Measurements from ENCODE around the gene PRR19.
"Not testable (repeated sequence)": the region's sequence is repeated elsewhere in the genome, so short reads cannot be mapped to it uniquely, and the experiment has no call there.

PRR19 gene, protein sequence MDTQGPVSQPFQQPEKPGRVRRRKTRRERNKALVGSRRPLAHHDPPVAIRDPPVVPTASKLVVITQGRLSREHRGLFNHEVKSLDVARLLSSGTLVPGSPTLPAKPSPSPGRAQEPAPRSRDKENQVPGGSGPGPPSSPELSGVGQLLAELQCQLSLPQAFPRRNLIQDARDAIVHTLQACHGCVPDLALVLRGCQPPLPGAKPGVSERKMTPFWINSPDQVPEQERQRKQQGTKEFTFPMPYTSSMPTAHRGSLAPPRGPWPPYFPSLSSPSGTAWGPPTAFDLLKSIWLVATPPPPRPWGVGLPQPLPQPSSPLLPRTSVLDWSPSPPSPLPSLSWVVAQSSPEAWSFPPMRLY

DNA sequence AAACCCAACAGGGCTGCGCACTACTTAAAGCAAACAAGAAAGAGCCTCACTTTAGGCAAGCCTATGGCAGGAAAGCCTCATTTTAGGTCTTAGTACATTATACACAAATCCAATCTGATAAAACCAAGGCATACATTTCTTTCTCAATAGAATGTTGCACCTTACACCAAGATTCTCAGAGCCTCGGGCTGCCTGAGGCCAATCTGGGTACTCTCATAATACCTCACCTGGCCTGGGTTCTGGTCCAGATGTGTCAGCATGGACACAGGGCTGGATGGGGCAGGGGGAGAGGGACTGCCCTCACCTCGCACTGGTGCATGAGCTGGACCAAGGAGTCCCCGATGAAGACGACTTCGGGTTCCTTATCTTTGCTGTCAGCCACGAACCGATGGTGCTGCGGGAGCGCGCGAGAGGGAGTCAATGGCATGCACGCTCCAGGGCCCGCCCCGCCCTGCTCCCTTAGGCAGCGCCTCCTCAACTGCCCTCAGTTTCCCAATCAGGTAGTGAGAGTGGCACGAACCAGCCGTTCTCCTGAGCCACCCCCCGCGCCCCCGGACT is at the start of gene PRR19:
TSS of gene PRR19 (plus strand) at position 487 of the 558 bp plus-strand sequence. CDS start 7,453 bp downstream, outside the sequence.
- DNase-seq, result no peak

DNA sequence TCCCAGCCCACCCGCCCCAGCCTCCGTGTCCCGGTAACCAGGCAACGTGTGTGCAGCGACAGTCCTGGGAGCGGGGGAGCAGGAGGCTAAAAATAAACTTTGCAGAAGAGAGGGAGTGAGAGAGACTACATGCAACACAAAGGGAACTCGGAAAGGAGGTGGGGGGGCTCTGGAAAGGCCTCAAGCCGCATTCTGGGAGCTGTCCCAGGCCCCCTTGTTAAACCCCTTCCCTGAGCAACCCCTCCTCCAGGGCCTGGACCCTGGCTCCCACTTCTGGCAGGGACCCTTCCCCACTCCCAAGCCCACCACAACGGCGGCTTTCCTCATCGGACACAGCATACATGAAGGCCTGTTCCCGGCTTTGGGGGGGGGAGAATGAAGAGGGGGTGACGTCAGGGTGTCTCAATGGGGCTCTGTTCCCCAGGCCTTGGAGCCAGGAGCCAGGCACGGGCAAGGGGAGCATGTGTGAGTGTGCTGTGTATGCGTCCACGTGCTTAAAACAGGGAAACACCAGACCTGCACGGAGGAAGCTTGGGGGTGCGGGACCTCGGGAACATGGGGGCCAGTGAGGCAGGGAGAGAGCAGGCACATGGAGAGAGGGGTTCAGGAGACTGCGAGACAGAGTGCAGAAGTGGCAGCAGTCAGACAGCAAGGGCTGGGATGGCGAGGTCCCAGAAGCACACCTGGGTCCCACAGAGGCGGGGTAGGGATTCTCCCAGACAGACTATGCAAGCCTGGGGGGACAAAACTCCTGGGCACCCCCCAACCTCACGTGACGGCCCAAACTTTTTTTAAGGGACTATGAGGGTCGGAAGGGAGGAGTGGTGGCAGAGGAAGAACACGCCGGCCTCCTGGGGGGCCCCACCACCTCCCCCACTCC is 49.3 kb upstream of the PRR19 start:
- no peak for DNase-seq

DNA sequence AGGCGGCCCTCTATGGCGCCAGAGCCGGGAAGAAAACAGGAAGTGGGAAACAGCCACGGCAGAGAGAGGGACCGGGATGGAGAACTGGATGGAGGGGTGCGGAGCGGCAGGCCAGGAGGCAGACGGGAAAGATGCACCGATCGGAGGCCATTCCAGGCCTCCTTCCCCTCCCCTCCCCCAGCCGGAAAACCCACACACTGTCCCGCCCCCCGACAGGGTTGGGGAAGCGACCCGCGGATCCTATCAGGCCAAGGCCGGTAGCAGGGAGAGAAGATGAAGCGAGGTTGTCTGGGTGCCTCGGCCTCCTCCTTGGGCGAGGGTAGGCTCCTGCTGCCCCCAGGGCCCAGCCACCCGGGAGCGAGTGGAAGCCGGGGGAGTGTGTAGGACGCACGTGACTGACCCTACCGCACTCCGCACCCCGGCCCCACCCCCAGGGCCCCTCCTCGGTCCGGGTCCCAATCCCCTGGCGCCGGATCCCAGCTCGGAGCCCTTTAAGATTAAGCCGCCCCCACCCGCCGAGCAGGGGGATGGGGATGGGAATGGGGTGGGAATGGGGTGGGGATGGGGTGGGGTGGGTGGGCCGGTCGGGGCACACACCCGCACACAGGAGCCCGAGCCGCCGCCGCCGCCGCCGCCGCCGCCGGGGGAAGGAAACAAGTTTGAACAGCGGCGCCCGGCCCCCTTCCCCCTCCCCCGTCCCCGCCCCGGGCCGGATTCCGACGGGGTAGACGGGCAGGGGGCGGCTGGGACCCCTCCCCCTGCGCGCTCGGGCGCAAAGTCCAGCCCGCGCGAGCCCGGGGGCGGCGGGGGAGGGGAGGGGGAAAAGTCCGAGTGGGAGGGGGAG is 48.5 kb upstream of the PRR19 start:
- no peak for DNase-seq

DNA sequence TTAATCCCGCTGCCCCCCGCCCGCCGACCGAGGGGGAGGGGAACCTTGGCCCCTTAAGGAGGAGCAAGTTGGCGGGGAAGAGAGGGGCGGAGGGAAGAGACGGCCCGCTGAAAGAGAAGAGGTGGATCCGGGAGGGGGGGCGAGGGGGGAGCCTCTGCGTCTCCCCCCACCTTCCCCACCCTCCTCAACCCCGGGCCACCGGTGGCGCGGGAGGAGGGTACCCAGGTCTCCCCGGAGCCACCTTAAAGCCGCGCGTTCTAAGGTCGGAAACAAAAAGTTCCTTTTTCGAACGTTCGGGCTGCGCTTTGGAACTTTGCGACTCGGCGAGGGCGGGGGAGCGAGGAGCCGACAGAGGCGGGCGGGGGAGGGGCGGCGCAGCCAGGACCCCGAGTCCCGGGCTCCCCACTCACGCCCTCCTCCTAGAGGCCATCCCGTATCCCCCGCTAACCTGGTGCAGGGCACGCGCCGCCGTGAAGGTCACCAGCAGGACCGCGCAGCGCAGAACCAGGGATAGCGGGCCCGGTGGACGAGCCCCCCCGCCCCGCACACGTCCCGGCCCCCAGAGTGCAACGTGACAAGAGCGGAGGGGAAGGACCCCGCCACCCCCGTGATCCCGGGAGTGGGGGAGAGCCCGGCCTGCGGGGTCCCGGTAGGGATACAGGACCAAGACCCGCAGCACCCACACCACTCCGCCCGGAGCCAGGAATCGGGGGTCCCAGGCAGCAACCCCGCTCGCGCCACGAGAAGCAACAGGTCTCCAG is 47.7 kb upstream of the PRR19 start:
- DNase-seq, result peak; percentile 37

DNA sequence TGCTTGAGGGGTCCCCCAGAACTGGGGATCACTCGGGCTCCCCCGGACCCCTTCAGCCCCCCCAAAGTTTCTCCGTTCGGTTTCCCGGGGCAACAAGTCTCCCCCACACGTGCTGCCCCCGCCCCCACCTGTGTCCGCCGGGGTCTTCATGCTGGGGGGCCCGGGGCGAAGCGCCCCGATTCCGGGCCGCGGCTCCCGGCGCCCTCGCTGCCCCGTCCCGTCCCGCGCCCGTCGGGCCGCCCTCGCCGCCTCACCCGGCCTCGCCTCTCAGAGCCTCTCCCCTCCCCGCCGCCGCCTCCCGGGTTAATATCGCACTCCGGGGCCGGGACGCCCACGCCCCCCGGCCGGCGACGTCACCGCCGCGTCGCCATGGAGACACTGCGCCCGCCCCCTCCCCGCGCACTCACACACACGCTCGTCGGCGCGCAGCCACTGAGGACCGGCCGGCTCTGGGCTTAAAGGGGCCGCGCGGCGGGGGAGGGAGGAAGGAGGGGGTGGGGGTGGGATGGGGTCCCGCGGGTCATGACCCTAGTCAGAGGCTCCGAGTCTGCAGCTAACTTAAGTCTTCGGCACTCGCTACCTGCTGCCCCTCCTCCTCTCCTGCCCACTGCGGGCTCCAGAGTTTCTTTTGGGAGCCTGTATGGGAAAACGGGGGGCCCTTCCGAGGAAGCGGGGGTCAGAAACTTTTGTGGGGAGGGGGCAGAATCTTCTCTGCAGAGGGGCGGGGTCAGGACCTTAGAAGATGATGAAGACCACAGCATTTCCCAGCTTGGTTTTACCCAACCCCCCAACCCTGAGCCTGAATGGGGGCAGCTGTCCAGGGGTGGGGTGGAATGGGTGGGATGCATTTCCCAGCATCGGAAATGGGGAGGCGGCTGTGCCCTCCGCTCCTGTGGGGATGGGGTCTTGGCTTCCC is 46.8 kb upstream of the PRR19 start, which contains the start of gene ERF:
TSS of gene ERF (minus strand) at position 279 of the 916 bp plus-strand sequence. CDS start at position 150, 129 bp downstream.
- peak; percentile 63 for DNase-seq

DNA sequence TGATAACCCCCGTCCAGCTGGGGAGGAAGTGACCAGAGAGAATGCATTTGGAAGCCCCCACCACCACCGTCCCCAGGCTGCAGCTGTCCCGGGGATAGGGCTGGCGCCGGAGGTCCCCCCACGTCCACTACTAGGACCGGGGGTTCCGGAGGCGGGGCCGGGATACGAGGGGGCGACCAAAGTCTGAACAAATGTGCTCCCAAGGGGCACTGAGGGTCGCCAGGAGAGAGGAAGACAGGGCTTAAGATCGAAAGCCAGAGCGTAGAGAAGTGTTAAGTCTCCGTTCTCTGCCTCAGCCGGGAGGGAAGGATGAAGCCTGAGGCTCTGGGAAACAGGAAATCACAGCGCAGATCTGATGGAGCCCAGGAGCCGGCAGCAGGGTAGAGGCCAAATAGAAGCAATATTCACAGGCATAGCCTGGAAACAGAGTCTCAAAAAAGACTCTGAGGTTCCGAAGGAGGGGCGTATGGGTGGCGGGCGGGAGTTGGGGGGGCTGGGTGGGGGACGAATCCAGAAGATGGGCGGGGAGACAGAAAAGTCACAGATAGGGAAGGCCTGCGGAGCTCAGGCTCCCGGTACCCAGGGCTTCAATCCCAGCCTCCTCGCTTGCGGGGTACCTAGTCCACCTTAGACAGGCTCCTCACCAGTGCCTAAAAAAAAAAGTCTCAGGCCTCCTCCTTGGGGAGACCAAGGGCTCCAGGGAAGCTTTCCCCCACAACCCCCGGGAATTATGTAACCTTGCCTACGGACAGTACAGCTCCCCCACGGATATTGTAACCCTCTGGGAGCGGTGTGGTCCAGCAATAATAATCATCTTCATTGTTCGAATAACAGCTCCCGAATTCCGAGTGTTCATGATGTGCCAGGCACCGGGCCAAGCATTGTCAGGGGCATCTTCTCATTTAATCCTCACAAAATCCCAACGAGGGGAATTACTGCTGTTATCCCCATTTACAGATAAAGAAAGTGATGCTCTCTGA is 45.9 kb upstream of the PRR19 start:
- DNase-seq, result no peak

DNA sequence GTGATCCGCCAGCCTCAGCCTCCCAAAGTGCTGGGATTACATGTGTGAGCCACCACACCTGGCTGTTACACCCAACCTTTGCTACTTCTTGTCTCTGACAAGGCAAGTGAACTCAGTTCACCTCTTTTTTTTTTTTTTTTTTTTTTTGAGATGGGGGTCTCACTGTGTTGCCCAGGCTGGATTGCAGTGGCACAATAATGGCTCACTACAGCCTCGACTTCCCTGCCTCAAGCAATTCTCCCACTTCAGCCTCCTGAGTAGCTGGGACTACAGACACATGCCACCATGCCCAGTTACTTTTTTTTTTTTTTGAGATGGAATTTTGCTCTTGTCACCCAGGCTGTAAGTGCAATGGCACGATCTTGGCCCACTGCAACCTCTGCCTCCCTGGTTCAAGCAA is 44.1 kb upstream of the PRR19 start:
- DNase-seq, result not testable (repeated sequence)

DNA sequence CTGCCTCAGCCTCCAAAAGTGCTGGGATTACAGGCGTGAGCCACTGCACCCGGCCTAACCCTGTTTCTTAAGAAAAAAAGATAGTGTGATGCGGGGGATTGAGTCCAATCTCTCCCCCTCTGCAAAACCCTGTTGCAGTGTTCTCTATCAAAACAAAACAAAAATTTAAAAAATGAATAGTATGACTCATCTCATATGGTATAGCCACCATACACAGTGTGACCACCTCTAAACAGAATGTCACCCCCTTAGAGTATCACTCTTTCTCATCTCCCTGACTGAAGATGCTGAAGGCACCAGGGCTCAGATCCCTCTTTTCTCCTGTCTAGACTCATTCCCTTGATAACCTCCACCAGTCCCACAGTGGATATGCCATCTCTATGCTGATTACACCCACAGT is 40.2 kb upstream of the PRR19 start:
- no peak for DNase-seq

DNA sequence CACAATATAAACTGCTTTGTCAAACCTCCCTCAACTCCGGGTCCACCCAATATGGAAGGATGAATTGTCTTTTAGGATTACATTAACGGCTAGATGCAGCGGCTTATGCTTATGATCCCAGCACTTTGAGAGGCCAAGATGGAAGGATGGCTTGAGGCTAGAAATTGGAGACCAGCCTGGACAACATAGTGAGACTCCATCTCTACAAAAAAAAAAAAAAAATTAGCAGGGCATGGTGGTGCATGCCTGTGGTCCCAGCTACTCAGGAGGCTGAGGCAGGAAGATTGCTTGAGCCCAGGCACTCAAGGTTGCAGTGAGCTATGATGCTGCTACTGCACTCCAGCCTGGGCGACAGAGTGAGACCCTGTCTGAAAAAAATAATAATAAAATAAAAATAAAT is 35.8 kb upstream of the PRR19 start:
- DNase-seq, result not testable (repeated sequence)

DNA sequence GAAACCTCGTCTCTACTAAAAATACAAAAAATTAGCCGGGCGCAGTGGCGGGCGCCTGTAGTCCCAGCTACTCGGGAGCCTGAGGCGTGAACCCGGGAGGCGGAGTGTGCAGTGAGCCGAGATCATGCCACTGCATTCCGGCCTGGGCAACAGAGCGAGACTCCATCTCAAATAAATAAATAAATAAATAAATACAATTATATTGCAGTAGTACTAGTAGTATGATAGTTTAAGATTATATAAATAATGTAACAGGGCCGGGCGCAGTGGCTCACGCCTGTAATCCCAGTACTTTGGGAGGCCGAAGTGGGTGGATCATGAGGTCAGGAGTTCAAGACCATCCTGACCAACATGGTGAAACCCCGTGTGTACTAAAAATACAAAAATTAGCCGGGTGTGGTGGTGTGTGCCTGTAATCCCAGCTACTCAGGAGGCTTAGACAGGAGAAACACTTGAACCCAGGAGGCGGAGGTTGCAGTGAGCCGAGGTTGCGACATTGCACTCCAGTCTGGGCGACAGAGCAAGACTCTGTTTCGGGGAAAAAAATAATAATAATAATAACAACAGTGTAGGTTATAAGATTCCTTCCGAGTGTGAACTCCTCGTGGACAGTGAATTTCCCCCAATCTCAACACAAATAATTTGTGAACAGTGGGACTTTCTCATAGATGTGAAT is 34.9 kb upstream of the PRR19 start:
- DNase-seq, result not testable (repeated sequence)

DNA sequence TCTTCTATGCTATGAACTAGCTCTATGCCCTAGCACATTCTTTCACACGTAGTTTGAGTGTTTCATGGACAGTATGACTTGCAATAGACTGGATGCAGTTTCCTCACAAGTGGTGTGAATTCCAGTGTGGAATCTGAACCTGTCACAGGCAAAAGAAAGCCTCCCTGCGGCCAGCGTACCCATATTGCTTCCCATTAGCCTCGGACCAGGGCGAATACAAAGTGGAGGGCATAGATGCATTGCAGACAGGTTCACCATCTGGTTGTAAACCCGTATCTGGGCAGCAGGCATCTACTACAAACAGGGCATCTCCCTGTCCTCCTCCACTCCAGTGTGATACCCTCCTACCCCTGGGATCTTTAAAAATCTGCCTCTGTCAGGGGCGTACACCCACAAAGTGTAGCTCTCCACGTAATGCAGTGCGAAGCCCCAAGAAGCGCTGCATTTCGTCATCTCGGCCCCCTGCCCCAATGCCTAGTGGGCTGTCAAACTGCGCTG is 34.2 kb upstream of the PRR19 start:
- DNase-seq, result no peak

DNA sequence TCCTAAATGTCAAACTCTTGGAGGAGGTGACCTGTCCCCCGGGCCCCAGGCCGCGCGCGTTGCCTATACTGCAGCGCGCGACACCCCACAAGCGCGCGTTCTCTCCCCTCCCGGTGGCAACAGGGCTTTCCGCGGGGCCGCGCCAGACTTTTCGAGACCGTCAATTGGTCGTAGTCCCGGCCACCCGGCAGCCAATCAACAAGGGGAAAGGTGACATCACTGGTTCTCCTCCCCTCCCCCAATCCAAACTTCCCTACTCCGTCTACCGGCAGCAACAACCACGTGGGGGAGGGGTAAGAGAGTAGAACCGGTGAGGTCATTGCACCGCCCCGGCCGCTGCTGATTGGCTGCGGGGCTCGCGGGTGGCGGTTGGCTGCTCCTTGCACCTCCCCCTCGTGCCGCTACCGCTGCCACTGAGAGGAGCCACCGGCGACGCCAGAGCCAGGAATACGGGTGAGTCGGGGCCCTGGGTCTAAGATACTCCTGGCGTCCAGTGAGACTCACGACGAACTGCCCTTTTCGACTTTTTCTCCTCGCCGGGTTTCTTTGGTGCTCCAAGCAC is 33.7 kb upstream of the PRR19 start:
- DNase-seq, result peak; percentile 96

DNA sequence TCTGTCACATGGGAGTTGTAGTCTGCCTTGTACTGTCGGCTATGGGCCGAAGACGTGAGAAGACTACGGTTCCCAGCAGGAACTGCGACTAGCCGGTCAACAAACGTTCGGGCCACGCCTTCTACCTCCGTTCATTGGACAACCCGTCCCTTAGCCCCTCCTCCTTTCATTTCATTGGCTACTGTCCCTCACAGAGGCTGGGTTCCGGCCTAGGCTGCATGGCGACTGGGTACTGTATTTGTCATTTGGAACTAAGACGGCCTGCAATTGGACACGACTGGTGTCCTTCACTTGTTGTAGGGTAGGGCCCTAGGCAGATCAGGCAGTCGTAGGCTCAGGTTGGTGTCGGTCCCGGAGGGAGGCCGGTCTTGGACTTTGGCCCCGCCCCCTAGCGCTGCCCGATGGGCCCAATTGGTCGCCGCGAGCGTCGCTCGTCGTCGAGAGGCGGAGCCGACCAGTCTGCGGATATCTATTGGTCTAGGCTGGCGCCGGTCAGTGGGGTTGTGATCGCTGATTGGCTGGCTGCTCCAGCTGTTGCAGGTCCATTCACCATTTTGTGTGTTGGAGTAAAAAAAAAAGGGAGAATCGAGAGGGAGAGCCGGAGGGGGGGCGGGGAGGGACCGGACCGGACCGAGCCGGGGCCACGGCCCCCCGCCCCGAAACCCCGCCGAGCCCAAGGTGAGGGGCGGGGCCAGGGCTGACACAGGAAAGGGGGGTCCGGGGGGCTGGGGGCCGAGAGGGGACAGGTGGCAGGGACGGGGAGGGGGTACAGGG is 33.0 kb upstream of the PRR19 start, which contains the start of gene CIC:
TSS of gene CIC (plus strand) at position 549 of the 774 bp plus-strand sequence. CDS start 2,532 bp downstream, outside the sequence.
- peak; percentile 100 for DNase-seq

DNA sequence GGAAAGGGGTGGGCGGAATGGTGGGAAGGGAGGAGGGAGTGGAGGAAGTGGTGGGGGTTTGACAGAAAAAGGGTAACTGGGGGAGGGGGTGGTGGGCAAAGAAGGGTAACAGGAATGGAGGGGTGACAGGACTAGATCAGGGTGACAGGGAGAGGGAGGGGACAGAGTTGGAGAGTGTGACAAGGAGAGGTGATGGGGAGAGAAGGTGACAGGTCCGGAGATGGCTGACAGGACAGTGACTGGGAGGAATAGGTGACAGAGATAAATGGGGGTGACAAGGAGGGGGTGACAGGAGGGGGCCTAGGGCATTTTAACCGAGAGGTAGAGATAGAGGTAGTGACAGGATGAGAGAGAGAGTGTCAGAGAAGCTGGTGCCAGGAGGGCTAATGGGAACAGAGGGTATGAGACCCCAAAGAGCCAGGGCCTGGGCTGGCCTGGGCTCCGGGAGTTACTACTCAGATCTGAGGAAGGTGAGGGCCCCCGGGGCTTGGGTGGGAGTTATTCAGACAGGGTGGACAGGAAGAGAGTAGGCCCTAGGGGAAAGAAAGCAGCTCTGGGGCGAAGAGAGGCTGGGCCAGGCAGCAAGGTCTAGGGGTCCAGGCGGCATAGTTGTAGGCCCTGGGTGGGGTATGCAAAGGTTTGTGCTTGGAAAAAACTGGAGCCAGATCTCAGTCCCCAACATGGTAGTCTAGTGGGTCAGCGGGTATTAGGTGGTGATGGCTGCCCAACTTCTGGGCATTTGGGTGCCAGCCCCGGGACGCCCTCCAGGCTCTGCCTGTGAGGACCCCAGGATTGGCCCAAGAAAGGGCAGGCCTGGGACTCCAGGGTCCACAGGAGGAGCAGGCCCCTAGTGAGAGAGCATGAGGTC is 32.2 kb upstream of the PRR19 start:
- no peak for DNase-seq

DNA sequence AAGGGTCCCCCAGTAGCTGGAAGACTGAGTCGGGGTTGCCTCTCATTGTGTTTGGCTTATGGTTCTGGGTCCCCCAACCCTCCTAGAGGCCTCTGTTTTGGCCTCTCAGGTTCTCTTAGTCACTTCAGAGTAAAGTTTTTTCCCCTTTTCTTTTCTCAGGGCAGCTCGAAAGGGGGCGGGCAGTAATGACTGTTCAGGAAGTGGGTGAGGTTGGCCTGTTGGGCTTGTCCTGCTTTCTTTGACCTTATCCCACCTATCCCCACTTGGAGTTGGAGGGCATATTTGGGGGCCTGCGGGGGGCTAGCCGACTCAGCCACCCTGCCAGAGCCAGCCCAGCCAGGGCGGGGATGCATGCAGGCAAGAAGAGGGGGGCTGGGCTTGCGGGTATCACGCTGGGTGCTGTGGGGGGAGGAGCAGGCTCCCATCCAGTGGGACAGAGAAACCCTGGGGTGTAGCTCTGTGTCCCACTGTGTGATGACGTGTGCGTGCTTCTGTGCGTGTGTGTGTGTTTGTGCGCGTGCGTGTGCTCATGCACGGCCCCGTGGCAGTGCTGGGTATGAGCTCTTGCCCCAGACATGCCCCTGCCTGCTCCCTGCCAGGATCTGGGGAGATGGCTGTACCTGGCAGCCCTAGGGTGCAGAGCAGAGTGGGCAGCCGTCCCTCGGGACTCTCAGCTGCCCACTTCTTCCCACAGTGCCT is 31.4 kb upstream of the PRR19 start:
- DNase-seq, result peak; percentile 29

DNA sequence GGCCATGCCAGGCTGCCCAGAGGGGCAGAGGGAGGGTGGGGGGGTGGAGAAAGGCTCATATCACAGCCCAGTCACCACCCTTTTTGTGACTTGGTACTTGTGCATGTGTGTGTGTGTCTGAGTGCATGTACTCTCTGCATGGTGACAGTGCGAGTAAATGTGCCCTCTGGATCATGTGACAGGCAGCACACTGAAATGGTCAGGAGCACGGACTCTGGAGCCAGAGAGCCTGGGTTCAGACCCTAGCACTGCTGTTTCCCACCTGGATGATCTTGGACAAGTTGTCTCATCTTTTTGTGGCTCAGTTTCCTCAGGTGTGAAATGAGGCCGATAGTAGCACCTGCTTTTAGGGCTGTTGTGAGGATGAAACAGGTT is 30.9 kb upstream of the PRR19 start:
- no peak for DNase-seq

Data from GF-D8 (cell line).